Measurements from ENCODE around the gene GPR65.

GRCh38 chr14:88026890-88027289 is 22.0 kb downstream of the GPR65 start:
- TF ChIP-seq CTCF (conservative IDR thresholded peaks at IDR 0.05; ENCODE audit: low read length) (no peak), EZH2phosphoT487 (IDR thresholded peaks at IDR 0.05; ENCODE audit: borderline replicate concordance, low read depth, low read length) (no peak)
